ENCODE measurements around the gene TRIM14. TPM values are rescaled to one million over a fixed set of nuclear protein-coding genes. Genes with fewer than 3 reads are reported as not detected.

Gene TRIM14, protein sequence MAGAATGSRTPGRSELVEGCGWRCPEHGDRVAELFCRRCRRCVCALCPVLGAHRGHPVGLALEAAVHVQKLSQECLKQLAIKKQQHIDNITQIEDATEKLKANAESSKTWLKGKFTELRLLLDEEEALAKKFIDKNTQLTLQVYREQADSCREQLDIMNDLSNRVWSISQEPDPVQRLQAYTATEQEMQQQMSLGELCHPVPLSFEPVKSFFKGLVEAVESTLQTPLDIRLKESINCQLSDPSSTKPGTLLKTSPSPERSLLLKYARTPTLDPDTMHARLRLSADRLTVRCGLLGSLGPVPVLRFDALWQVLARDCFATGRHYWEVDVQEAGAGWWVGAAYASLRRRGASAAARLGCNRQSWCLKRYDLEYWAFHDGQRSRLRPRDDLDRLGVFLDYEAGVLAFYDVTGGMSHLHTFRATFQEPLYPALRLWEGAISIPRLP
- 36.1 and 40.9 TPM in 2 replicates for total RNA-seq (2013; cell fraction: nucleolus; rRNA removed)
- 25.1 and 25.2 TPM in 2 replicates for total RNA-seq (2014; rRNA removed)
- 20.3 and 21.2 TPM in 2 replicates for total RNA-seq (2014; rRNA removed; fragmentation: Illumina TruSeq; extraction: Trizol)
- 53.3 and 54.4 TPM in 2 replicates for total RNA-seq (2021)
- polyA plus RNA-seq (2011; ENCODE audit: low read depth) = 15.8 TPM
- polyA plus RNA-seq (2011; rRNA removed) = 25.9 and 32.7 TPM in 2 replicates
- polyA plus RNA-seq (2011; cell fraction: cytosol; rRNA removed) = 31.9 and 34.9 TPM in 2 replicates
- polyA plus RNA-seq (2011; cell fraction: nucleus; rRNA removed) = 37.5 and 42.1 TPM in 2 replicates
- polyA plus RNA-seq (2012) = 20.1 and 25.2 TPM in 2 replicates
- polyA plus RNA-seq (2014; fragmentation: Illumina TruSeq; extraction: Trizol) = 42.4 and 42.6 TPM in 2 replicates
- 10 to 100 TPM in 1 of 2 experiments, 1 to 10 TPM in 1; 8.6 to 10.2 TPM for polyA plus RNA-seq (2014; fragmentation: Nextera tagmentation; extraction: Ambion mirVana)
- 39.6 and 39.7 TPM in 2 replicates for polyA plus RNA-seq (2014; rRNA removed)
- 10 to 100 TPM; 38.7 to 41.2 TPM for polyA plus RNA-seq (2016; fragmentation: Nextera tagmentation; extraction: Ambion mirVana)
- 19.4 and 22.8 TPM in 2 replicates for polyA minus RNA-seq (2011; rRNA and poly(A)+ RNA removed)
- 12.7 and 13.5 TPM in 2 replicates for polyA minus RNA-seq (2011; cell fraction: cytosol; rRNA and poly(A)+ RNA removed)
- polyA minus RNA-seq (2011; cell fraction: nucleus; rRNA and poly(A)+ RNA removed) = 9.3 and 16.3 TPM in 2 replicates
- Bru-seq, nascent RNA = percentile 69 among the genes with signal in this experiment
- BruChase-seq, experiment 1, labeled RNA remaining after a 6-hour chase = percentile 82 among the genes with signal in this experiment
- percentile 74 among the genes with signal in this experiment for BruChase-seq, experiment 2, labeled RNA remaining after a 2-hour chase
- long read RNA-seq, experiment 1, full-length matches to known transcripts = 10 of 11 reads
- long read RNA-seq, experiment 1, partial matches to known transcripts = 1 of 11 reads
- long read RNA-seq, experiment 1, other reads (novel, unspliced or antisense) = 0 of 11 reads
- long read RNA-seq, experiment 2, full-length matches to known transcripts = 4 of 25 reads
- long read RNA-seq, experiment 2, partial matches to known transcripts = 1 of 25 reads
- long read RNA-seq, experiment 2, other reads (novel, unspliced or antisense) = 20 of 25 reads

DNA sequence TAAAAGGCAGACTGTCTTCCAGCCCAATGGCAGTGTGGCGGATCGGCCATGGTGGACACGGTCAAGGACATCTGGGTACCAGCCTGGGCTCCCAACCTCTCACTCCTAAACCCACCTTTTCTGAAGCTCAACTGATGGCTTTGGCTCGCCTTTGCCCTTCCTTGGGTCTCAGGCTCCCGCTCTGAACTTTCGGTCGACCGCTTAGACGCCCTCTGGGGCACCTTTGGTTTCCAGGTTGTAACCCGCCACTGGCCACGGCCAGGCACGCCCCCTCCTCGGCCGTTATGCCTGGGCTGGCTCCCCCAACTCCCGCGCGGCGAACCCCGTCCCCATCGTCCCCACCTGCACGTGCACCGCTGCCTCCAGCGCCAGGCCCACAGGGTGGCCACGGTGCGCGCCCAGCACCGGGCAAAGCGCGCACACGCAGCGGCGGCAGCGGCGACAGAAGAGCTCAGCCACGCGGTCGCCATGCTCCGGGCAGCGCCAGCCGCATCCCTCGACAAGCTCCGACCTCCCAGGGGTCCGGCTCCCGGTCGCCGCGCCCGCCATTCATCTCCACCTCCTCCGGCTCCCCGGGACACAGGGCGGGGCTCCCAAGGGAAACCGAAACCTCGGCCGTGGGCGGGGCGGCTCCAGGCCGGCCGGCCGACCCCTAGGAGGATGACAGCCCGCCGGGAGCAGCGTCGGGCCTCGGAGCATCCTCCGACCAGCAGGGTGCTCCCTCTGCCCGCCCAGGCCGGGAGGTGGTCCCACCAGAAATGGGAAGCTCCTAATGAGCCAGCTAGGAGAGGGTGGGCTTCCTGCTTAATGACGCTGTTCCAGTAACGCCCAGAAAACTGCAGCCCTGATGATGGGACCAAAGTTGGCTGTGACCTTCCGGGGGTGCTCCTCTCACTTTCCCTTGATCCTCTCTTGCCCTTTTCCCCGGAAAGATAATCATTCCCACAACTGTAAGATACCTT lies at the start of gene TRIM14:
Gene TRIM14 (minus strand): TSS at position 583 of the 962 bp plus-strand sequence. CDS start 34 bp downstream, at position 549.
- RAD21 ChIA-PET (ENCODE audit: unreplicated experiment) = interaction anchor here (0.5 to 3.1 kb wide), 22 partner anchors 10 to 196 kb away, joined by 3 to 34 read pairs (median 6); partner anchors contain the start of genes TBC1D2 and TRMO
- DNase-seq (ENCODE audit: low read depth, low spot score) = no peak
- in situ Hi-C loops (cut with MboI) = no loop called here
- peaks cover 0 to 6% of the 10 kb centered on the region in 2 experiments; a peak in 2 of 4 replicates for H3K36me3 ChIP-seq (ENCODE audit: control insufficient read depth in 2 of 2, insufficient read depth in 2 of 2, low read length in 1 of 2)
- H4K20me1 ChIP-seq (ENCODE audit: control insufficient read depth, insufficient read depth) = no peaks in the 10 kb centered on the region
- CTCF ChIA-PET = interaction anchor here (0.6 to 2.9 kb wide), 28 partner anchors 8 to 500 kb away, joined by 3 to 49 read pairs (median 4); partner anchors contain the start of gene TBC1D2
- POLR2A ChIA-PET = interaction anchor here (0.7 to 2.7 kb wide), 13 partner anchors 10 to 138 kb away, joined by 3 to 17 read pairs (median 5); partner anchors contain the start of genes NANS and TBC1D2
- H3K9me3 ChIP-seq (replicated peaks; ENCODE audit: control insufficient read depth, insufficient read depth, low read length) = no peaks in the 10 kb centered on the region
- H3K79me2 ChIP-seq (ENCODE audit: control insufficient read depth, insufficient read depth, low read length) = peaks cover 23% of the 10 kb centered on the region
- H3K4me3 ChIP-seq = peak within 1 kb of the TSS; percentile 77
- peak within 1 kb of the TSS; percentile 85 for H2AFZ ChIP-seq (ENCODE audit: control insufficient read depth, low read depth, low read length)
- no peak for FAIRE-seq
- peaks cover 25% of the 10 kb centered on the region for H3K4me1 ChIP-seq (ENCODE audit: control insufficient read depth, insufficient read depth, low read length)
- ATAC-seq = peak; percentile 78
- H3K4me2 ChIP-seq (ENCODE audit: control insufficient read depth, insufficient read depth) = peak within 1 kb of the TSS; percentile 81
- WGBS (ENCODE audit: insufficient coverage, insufficient replicate concordance, low lambda C conversion rate, missing lambda C conversion rate) = under 1% methylated on average over 59 of the region's 71 CpGs
- SMC1A ChIA-PET (ENCODE audit: uncharacterized antibody, unreplicated experiment) = interaction anchor here (0.7 to 2.7 kb wide), 28 partner anchors 10 to 657 kb away, joined by 3 to 26 read pairs (median 4); partner anchors contain the start of gene TBC1D2
- intact Hi-C loops (cut with micrococcal nuclease; ENCODE audit: unreplicated experiment) = loop anchor here (1.0 to 5.0 kb wide), 5 partner anchors 16 to 144 kb away; partner anchors contain the start of gene CORO2A
- H3K27me3 ChIP-seq (replicated peaks in 1 of 2; ENCODE audit: control insufficient read depth in 2 of 2, insufficient read depth in 2 of 2, low read length in 1 of 2) = no peaks in the 10 kb centered on the region
- H3K9ac ChIP-seq (ENCODE audit: control insufficient read depth, insufficient read depth, low read length) = peak within 1 kb of the TSS; percentile 88
- BruUV-seq (replicated peaks) = no TSS peak
- H3K27ac ChIP-seq (ENCODE audit: control insufficient read depth, insufficient read depth) = peak within 1 kb of the TSS; percentile 90
- TF ChIP-seq, protein P1, sequence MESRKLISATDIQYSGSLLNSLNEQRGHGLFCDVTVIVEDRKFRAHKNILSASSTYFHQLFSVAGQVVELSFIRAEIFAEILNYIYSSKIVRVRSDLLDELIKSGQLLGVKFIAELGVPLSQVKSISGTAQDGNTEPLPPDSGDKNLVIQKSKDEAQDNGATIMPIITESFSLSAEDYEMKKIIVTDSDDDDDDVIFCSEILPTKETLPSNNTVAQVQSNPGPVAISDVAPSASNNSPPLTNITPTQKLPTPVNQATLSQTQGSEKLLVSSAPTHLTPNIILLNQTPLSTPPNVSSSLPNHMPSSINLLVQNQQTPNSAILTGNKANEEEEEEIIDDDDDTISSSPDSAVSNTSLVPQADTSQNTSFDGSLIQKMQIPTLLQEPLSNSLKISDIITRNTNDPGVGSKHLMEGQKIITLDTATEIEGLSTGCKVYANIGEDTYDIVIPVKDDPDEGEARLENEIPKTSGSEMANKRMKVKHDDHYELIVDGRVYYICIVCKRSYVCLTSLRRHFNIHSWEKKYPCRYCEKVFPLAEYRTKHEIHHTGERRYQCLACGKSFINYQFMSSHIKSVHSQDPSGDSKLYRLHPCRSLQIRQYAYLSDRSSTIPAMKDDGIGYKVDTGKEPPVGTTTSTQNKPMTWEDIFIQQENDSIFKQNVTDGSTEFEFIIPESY (IDR thresholded peaks at IDR 0.05) = no peak
- no peak for TF ChIP-seq MXI1 (IDR thresholded peaks at IDR 0.05; ENCODE audit: low read depth, low read length)
- 0 out of 2 replicates have a peak, but pooled peaks have one; percentile 35 for TF ChIP-seq PKNOX1 (IDR thresholded peaks at IDR 0.05)
- 0 out of 2 replicates have a peak, but pooled peaks have one; percentile 15 for TF ChIP-seq RUNX3 (IDR thresholded peaks at IDR 0.05; ENCODE audit: low read length)
- peak; percentile 65 for TF ChIP-seq EED (IDR thresholded peaks at IDR 0.05; ENCODE audit: low read depth)
- TF ChIP-seq CTCF (IDR thresholded peaks at IDR 0.05 in 2 of 3, conservative IDR thresholded peaks at IDR 0.05 in 1 of 3; ENCODE audit: control insufficient read depth in 2 of 3, extremely low read depth in 1 of 3, insufficient read depth in 1 of 3, low read depth in 3 of 3, low read length in 3 of 3) = peak in 2 of 3 experiments; percentile 28 to 44; a peak in 3 of 6 replicates
- peak; percentile 90 for TF ChIP-seq GATAD2B (conservative IDR thresholded peaks at IDR 0.05; ENCODE audit: low read depth)
- TF ChIP-seq RB1 (IDR thresholded peaks at IDR 0.05; ENCODE audit: borderline replicate concordance) = 0 out of 2 replicates have a peak, but pooled peaks have one; percentile 54
